HG02623 (cell line): Measurements from ENCODE around the gene JAKMIP2.
"Not testable (repeated sequence)": the region's sequence is repeated elsewhere in the genome, so short reads cannot be mapped to it uniquely, and the experiment has no call there.

Experiments used
- ATAC-seq: cut with Tn5 transposase; IDR thresholded peaks from one replicate; pipeline ENCODE4 v1.9.1; 2021; ENCODE audit warnings: moderate library complexity; ENCODE audit not compliant: unreplicated experiment

JAKMIP2 gene

DNA sequence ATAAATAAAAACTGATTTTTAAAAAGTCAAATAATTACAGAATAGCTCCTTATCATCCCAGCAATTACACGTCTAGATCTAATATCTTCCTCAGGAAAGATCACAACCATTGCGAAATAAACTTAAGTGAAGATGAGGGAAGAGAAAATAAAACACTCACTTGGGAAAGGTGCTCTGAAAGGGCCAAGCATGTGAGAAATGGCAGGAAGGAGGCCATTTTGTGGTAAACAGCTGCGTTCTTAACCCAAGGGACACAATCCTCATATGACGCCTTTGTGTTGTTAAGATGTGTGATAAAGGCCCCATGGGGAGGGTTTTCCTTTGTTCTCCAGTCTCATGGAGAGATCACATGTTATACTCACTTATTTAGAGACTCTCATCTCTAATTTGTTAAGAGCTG lies 32.5 kb downstream of the JAKMIP2 start:
- ATAC-seq: no peak

DNA sequence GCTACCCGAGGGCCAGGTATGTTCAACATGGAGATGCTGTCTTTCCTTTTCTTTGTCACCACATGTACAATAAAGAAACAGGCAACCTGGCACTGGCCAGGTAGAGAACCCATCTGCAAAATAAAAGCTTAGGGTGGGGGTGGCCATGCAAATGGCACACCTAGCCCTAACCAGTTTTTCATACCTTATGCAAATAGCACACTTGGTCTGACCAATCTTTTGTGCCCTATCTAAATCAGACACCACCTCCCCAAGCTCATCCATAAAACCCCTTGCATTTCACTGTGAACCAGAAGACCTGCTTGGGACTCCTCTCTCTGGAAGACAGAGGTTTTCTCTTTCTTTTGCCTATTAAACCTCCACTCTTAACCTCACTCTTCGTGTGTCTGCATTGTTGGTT lies 33.9 kb downstream of the JAKMIP2 start:
- ATAC-seq: no peak

DNA sequence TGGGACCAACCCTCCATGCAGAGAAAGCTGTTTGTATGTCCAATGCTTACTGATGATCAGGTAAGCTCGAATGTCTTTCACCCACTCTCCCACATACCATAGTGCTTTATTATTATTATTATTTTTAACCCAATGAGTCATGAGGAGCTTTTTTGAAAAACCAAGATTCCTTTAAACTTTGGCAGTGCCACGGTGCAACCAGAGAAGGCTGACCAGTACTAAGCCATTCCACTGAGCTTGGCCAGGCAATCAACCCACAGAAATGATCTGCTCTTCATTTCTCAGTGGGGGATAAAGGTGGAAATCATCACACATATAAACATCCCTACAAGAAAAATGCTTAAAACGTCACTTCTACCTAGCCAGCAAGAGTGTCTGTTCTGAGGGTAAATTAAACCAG lies 35.5 kb downstream of the JAKMIP2 start:
- ATAC-seq: no peak

DNA sequence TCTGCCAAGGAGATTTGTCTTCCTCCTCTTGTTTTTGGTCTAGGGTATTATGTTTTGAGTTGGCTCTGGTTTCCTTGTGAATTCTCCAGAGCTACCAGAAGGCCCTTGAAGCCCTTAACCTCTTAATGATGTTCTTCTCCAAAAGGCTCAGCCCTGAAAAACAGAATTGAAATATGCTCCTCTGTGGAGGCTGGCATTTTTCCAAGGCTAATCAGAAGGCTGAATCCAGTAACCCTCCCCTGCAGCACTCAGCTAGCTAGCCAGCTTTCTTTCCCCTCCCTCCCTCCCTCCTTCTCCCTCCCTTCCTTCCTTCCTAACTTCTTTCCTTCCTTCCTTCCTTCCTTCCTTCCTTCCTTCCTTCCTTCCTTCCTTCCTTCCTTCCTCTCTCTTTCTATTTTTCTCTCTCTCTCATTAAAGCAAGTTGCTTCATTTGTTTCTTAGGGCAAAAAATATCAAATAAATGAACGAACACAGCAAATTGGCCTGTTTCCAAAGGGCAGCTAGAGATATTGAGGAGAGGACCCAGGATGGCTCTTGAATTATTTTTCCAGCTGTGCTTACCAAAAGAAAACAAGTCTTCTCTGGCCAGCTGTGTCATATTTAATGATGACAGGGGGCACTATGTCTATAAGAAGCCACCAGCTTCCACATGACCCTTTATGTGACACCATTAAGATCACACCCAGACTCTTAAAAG lies 38.7 kb downstream of the JAKMIP2 start:
- no peak for ATAC-seq

DNA sequence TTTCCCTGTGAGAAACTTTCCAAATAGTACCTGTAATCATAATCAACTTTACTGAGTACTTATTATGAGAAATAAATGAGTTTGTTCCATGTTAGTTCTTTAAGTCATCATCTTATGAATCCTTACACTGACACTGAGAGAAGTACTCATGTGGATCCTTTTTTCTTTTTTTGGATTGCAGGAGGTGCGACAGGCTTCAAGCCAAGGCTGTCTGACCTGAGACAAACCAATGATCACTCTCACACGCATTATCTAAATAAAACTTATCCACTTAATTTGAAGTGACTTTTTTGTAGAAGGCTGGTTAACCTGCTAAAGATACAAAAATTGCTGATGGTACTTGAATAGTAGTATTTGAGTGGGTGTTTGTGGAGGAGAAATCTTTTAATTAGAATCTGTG lies 39.5 kb downstream of the JAKMIP2 start:
- ATAC-seq: no peak

DNA sequence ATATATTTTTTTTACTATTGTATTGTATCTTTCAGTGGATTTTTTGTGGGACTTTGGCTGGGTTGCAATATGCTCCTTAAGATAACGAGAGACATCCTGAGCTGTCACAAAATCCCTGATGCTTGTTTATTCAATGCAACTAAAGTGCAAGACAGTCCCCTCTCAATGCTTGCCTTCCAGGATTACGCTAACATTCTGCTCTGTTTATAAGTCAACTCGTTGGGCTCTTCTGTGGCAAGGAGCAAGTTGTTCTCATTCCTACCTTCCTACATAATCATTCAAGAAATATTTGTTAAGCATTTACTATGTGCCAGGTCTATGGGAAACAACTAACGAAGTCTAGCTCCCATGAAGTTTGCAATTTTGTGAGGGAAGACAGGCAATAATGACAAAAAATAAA lies 40.4 kb downstream of the JAKMIP2 start:
- no peak for ATAC-seq

DNA sequence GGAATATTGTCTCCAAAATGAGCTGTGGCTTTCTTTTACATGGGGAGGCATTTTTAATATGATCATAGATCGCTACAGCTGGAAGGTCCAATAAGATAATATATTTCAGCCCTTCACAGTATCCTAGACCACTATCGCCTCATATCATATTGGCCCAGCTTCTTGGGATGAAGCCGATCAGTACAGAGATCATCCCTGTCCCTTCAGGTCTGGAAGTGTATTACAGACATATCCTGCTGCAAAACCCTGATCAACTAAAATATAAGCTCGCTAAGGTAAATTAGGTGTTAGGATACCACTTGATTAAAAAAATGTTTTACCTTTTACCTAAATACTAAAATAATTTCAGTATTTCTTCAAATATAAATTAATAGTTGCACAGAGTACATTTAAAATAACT lies 41.7 kb downstream of the JAKMIP2 start:
- ATAC-seq: no peak

DNA sequence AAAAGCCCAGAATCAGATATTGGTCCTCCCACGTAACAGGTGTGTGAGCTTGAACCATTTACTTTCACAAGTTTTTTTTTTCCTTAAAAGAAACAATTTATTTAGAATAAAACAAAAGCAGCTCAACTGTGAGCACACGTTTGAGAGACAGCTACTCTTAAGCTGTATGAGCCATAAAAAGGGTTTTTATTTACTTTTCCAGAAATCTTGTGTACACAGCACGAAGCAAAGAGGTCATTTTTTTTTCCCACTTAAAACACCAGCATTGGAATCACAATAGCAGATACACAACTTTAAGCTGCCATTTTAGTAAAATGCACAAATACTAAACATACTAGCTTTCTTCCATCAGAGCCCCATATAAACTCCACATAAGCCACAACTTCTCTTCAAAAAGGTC lies 44.6 kb downstream of the JAKMIP2 start:
- no peak for ATAC-seq

DNA sequence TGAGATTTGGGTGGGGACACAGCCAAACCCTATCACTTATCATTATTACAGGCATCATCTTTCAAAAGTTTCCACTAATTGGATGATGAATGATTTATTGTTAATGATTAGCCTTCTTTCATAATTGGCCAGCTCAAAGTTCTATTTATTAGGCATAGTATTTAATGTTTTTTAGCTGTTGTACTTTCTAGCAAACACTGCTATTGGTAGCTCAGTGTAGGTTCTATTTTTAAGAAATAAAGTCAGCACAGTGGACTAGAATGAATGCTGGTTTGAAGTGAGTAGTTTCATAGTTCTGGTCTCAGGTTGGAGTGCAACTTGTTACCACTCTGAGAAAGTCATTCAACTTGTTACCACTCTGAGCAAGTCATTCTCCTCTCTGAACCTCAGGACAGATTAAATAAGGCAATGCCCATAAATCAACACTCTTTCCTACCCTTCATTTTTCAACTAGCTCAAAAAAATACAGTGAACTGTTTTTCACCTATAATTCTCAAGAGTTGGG lies 46.9 kb downstream of the JAKMIP2 start:
- no peak for ATAC-seq

DNA sequence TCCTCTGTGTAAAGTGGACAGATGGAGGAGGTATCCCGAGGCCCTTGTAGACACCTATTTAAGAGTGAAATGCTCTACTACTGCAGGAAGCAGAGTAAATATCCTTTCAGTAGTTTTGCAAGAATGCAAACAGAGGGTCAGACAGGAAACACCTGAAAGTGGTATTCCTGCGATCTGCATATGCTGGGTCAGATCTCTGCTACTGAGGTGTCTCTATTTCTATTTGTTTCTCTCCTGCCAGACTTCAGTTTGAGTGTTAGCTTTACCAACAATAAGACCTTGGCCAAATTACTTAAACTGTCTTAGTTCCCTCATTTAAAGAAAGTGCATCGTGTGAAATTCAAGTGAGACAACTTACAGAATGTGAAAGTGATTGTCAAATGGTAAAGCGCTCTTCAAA lies 47.6 kb downstream of the JAKMIP2 start:
- ATAC-seq: no peak

DNA sequence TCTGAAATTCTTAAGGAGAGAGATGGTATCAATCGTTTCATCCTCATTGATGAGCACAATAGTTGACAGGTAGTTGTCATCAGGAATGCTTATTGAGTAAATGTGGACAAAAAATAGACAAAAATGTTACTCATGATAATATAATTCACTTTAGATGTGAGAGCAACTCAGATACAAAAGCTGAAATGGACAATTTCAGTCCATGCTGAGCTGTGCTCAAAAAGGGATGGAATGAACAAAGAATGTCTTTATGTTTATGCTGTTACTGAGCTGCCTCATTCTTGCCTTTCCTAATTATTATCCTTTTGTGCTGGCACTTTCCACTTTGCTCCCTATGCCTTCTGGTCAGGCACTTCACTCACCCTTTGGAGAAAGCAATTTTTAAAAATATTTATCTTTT lies 49.5 kb downstream of the JAKMIP2 start:
- no peak for ATAC-seq

DNA sequence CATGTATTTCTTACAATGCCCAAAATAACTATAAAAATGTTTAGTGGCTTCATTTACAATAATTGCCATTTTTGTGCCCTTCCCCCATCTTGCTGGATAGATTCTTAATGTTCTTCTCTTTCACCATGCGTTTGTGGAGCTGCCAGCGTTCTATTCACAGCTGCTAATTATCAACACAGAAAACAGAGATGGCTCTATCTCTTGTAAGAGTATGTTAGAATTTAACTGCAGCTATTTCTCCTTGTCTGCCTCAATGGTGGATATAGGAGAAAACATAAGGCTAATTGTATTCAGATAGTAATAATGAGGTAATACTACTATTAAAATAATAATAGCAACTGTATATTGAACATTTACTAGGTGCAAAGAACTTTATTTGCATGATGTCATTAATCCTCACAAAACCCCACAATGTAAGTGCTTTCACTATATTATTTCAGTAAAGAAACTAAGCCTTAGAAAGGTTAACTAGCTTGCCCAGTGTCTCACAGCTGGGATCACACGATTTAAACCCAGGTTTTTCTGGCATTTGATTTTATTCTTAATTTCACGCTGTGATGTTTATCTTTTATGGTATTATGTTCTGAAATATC lies 50.1 kb downstream of the JAKMIP2 start:
- ATAC-seq: no peak

DNA sequence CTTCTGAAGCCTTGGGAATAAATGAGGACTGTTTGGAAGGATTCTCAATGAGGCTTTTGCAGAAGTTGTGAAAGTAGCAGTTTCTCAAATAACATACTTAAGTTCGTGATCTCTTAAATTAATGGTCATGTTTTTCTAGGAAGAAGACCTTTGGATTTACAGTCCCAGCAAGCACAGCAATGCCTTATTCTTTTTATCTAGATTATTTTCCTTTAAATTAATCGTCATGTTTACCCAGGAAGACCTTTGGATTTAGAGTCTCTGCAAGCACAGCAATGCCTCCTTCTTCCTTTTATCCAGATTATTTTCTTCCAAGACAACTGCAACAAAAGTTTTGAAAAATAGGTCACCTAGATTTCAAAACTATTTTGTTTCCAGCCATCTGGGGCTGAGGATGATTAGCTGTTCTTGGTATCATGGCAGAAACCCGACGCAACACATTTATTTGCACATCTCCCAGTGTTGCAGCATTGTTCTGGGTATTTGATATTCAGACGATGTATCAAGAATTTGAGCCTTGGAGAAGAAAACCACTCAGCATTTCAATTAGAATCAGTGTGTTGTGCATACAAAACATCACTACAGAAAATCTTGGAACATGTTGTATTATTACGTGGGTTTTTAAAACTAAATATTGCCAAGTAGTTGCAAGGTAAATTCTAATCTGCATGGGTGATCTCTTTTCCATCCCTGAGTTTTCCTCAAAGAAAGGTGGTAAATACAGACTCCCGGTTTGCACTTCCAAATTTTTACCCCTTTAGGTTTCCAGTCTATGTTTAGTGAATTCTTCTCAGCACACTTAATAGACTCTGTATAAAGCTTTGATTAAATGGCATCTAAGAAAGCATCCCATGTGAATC lies 50.9 kb downstream of the JAKMIP2 start:
- no peak for ATAC-seq

DNA sequence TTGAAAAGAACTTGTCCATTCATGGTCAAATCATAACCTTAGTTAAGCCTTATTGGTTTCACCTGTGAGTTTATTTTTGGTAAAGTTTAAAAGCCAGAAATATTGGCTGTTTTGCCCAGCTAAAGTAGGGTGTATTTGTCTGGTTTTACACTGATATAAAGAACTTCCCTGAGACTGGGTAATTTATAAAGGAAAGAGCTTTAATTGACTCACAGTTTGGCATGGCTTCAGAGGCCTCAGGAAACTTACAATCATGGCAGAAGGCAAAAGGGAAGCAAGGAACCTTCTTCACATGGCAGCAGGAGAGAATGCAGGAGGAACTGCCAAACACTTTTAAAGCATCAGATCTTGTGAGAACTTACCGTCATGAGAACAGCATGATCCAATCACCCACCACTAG lies 55.3 kb downstream of the JAKMIP2 start:
- no peak for ATAC-seq

DNA sequence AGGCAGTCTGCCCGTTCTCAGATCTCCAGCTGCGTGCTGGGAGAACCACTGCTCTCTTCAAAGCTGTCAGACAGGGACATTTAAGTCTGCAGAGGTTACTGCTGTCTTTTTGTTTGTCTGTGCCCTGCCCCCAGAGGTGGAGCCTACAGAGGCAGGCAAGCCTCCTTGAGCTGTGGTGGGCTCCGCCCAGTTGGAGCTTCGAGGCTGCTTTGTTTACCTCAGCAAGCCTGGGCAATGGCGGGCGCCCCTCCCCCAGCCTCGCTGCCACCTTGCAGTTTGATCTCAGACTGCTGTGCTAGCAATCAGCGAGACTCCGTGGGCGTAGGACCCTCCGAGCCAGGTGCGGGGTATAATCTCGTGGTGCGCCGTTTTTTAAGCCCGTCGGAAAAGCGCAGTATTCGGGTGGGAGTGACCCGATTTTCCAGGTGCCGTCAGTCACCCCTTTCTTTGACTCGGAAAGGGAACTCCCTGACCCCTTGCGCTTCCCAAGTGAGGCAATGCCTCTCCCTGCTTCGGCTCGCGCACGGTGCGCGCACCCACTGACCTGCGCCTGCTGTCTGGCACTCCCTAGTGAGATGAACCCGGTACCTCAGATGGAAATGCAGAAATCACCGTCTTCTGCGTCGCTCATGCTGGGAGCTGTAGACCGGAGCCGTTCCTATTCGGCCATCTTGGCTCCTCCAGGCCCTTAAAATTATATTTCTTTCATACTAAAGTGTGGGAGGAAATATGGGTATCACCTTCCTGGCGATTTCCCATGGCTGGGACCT lies 61.2 kb downstream of the JAKMIP2 start:
- ATAC-seq: not testable (repeated sequence)

DNA sequence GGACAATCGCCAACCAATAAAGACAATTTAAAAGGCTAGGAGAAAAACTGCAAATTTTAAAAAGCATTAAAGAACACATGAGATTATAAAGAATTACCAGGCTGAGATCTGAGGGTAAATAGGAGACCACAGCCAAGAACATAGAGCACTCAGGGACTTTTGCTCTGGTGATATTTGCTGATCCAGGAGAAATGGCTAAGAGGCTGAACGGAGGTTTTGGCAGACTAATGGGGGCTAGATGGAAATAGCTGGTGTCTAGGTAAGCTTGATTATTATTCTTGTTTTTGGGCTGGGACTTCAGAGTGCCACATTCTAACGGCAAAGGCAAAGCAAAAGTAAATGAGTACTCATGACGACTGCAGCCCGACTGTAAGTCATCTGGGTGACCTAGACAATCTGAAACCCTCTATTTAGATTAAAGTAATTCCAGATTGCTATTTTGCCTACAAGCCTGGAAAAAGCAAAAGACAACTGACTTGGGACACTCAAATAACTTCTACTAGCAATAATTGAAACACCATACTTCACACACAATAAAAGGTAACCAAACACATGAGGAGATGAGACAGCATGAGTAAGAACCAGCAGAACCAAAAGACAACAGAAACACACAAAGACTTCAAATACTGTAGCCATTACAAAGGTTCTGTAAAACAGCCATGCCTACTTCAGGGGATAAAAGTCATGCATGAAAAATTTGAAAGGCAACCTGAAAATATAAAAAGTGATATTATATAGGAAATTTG lies 68.8 kb downstream of the JAKMIP2 start:
- no peak for ATAC-seq

DNA sequence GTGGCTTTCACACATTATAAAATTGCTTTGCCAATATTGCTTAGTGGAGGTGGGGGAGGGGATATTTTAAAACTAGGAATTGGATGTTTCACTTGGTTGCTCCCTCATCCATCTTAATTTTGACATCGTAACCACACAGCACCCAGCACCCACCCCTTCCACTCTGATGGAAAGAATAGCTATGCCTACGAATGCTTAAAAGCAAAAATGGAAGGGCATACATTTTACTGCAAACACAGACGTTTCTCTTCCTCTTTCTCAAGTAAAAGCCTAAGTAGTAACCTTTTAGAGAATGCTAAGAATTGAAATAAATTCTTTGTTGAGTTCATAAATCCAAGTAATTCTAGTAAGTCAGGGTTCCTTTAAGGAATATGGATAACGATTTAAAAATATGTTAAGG lies 69.9 kb downstream of the JAKMIP2 start:
- ATAC-seq: no peak

DNA sequence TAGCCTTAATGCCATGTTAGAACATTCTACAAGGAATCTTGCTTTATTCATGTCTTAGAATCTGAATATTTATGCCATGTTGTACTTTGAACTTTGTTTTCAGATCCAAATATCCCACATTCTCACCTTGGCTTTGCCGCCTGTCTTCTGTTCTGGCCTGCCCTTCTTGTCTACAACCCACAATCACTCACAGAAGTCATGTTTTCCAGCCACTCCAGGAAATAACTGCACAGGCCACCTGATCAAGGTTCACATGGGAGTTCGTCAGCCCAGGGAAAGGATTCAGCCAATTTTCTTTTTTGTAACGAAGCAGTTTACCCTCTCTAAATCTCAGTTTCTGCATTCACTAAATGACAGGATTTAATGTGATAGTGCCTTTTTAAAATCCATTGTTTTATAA lies 70.5 kb downstream of the JAKMIP2 start:
- ATAC-seq: no peak

DNA sequence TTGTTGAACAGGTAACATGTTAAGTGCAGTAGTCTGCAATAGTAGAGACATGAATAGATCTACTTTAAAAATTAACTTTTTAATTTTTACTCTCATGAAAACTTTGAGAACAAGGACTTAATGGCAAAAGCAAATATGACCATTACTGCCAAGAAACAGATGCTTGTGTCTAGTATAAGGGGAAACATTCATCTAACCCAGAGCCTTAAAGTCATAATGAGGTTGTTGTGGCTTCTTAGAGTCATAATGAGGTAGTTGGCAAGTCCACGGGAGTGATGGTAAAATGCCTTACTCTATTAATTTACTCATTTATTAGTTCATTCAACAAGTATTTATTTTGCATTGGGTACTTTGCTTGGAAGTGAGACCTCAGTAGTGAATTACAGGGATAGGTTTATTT lies 71.5 kb downstream of the JAKMIP2 start:
- no peak for ATAC-seq

DNA sequence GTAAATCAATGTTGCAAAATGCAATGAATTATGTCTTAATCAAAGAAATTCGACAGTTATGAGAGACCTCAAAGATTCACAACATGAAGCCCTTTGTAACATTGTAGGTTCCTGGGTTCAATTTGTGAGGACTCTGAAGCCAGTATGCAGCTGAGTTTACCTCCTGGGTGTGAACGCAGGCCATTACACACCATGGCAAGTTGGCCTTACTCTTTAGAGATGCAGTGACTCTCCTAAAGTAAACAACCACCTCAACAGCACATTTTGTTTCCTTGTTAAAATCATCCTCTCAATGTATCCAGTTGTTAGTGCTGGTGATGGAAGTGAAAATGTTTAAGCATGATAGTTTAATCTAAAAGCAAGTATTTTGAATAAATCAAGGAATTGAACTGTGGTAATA lies 73.8 kb downstream of the JAKMIP2 start:
- no peak for ATAC-seq

DNA sequence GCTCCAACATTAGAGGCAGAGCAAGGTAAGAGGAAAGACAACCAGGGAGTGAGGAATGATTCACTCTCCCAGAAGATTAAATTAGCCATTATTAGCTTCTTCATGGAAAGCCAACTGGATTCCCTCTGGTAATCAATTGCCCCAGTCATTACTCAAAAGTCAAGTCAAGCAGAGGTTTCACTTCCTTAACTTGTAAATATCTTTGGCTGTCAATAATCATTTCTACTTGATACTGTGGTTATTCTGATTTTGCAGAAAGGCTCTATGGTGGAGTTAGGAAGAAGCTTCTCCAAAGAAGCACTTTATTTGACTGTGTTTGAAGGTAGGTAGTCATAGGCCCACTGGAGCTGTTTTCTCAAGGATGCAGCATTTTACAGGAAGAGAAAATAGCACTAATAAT lies 78.0 kb downstream of the JAKMIP2 start:
- ATAC-seq: no peak
